WTC11 (cell line): ENCODE measurements around the gene TM7SF3.

ENCODE experiments used
- ATF2 ChIP-seq: sonication (generic); formaldehyde crosslinking; IDR thresholded peaks from 2 replicates; pipeline ENCODE4 v1.8.1; 2022; ENCODE audit warnings: low read depth, missing genetic modification reagents, borderline replicate concordance
- CTCF ChIP-seq: fragments of 200-600 bp; IDR thresholded peaks from 2 replicates; pipeline ENCODE4 v1.8.0; 2022; ENCODE audit warnings: antibody characterized with exemption

GRCh38 chr12:27013611-27014084 lies 536 bp downstream of the TM7SF3 start:
- TF ChIP-seq ATF2 (CRISPR knock-in tag) = no peak
- no peak for TF ChIP-seq CTCF
